Right renal pelvis (tissue), 4 donors: ENCODE results near the gene RAP1GAP. TPM values are rescaled to one million over a fixed set of nuclear protein-coding genes. Genes with fewer than 3 reads are reported as not detected.

ENCODE experiments used
- DNase-seq, 4 donors: peaks; one replicate each; pipeline ENCODE4 v3.0.0-alpha.2; 2013; ENCODE audit warnings: low read depth in 4 of 4, low spot score in 3 of 4, missing footprints in 1 of 4
- polyA plus RNA-seq, 4 donors: library from polyadenylated mRNA; unstranded; fragments of 120-200 nt; gene quantifications; one replicate each; pipeline ENCODE4 v1.2.1, GENCODE V29; 2013; ENCODE audit not compliant: insufficient read length in 4 of 4

Gene RAP1GAP
- polyA plus RNA-seq, 4 donors = 18.8 to 26.4 (median 22.6) TPM

- DNase-seq = no peak
Observed at GRCh38 chr1:21630571-21631343, 38.4 kb downstream of the RAP1GAP start.

- no peak for DNase-seq
Observed at GRCh38 chr1:21629971-21630370, 39.2 kb downstream of the RAP1GAP start.

- no peak for DNase-seq
Observed at GRCh38 chr1:21628798-21629393, 40.3 kb downstream of the RAP1GAP start.

GRCh38 chr1:21626921-21627339 is 42.2 kb downstream of the RAP1GAP start:
- no peak for DNase-seq

GRCh38 chr1:21625390-21626190 is 43.6 kb downstream of the RAP1GAP start:
- no peak for DNase-seq

- no peak for DNase-seq
Observed at GRCh38 chr1:21624571-21625389, 44.4 kb downstream of the RAP1GAP start.

- DNase-seq = no peak
Observed at GRCh38 chr1:21623410-21623961, 45.7 kb downstream of the RAP1GAP start.

GRCh38 chr1:21622466-21623315 is 46.5 kb downstream of the RAP1GAP start:
- no peak for DNase-seq

- no peak for DNase-seq
Observed at GRCh38 chr1:21621761-21622436, 47.3 kb downstream of the RAP1GAP start.

- no peak for DNase-seq
Observed at GRCh38 chr1:21621051-21621450, 48.1 kb downstream of the RAP1GAP start.

GRCh38 chr1:21620496-21620895 is 48.7 kb downstream of the RAP1GAP start:
- DNase-seq = no peak

- no peak for DNase-seq
Observed at GRCh38 chr1:21620011-21620410, 49.1 kb downstream of the RAP1GAP start.

GRCh38 chr1:21619375-21619947 is 49.7 kb downstream of the RAP1GAP start:
- DNase-seq = no peak

- DNase-seq = no peak
Observed at GRCh38 chr1:21618561-21619374, 50.4 kb downstream of the RAP1GAP start.

- DNase-seq = no peak
Observed at GRCh38 chr1:21618059-21618458, 51.1 kb downstream of the RAP1GAP start.

- DNase-seq = no peak
Observed at GRCh38 chr1:21617126-21617738, 51.9 kb downstream of the RAP1GAP start.

GRCh38 chr1:21616372-21616771 is 52.8 kb downstream of the RAP1GAP start:
- DNase-seq = no peak
